H1 (cell line): ENCODE results near the gene TAGLN2. TPM values are rescaled to one million over a fixed set of nuclear protein-coding genes. Genes with fewer than 3 reads are reported as not detected.

Experiments used
- CTCF ChIA-PET: fragments of 300-600 bp; sonication (Branson Sonifier 250); formaldehyde crosslinking; loops from one replicate; lab custom pipeline; 2021; ENCODE audit not compliant: partially characterized antibody; lab: Charles Lee
- POLR2A ChIA-PET: fragments of 300-600 bp; sonication (Branson Sonifier 250); formaldehyde crosslinking; loops from one replicate; lab custom pipeline; 2021; ENCODE audit warnings: inconsistent platforms; ENCODE audit not compliant: partially characterized antibody; lab: Charles Lee
- DNase-seq, 2 experiments: peaks; one replicate each; pipeline versions ENCODE4 v3.0.0 to v3.0.0-alpha.2; 2010 to 2022; ENCODE audit warnings: low spot score in 2 of 2, low read depth in 1 of 2, mixed read lengths in 1 of 2
- FAIRE-seq: peaks from 2 replicates; lab custom pipeline; 2011; peaks lifted over from hg19 to GRCh38; lab: Jason Lieb, UNC
- H2AFZ ChIP-seq: 2 replicates; pipeline ENCODE4 v1.8.1; 2012; ENCODE audit warnings: low read length, inconsistent platforms
- H2AK5ac ChIP-seq: 2 replicates; pipeline ENCODE4 v1.6.1; 2013; ENCODE audit warnings: low read depth, low read length
- H2BK120ac ChIP-seq: replicated peaks from 2 replicates; pipeline ENCODE3; 2013; ENCODE audit warnings: low read depth, low read length, inconsistent platforms
- H2BK12ac ChIP-seq: 2 replicates; pipeline ENCODE4 v1.6.1; 2013; ENCODE audit warnings: low read depth, low read length
- H2BK15ac ChIP-seq: 2 replicates; pipeline ENCODE4 v1.6.1; 2013; ENCODE audit warnings: low read length
- H2BK20ac ChIP-seq: 2 replicates; pipeline ENCODE4 v1.6.1; 2013; ENCODE audit warnings: low read length
- H2BK5ac ChIP-seq: 2 replicates; pipeline ENCODE4 v1.6.1; 2013; ENCODE audit warnings: low read depth, low read length
- H3K14ac ChIP-seq: 2 replicates; pipeline ENCODE4 v1.6.1; 2013; ENCODE audit warnings: inconsistent platforms; ENCODE audit not compliant: insufficient read length
- H3K18ac ChIP-seq: 2 replicates; pipeline ENCODE4 v1.6.1; 2013; ENCODE audit warnings: low read length; ENCODE audit errors: extremely low read depth
- H3K23ac ChIP-seq: 2 replicates; pipeline ENCODE4 v1.6.1; 2013; ENCODE audit warnings: inconsistent platforms; ENCODE audit not compliant: insufficient read length
- H3K23me2 ChIP-seq: 2 replicates; pipeline ENCODE4 v1.6.1; 2013; ENCODE audit warnings: low read depth, low read length
- H3K27ac ChIP-seq: 2 replicates; pipeline ENCODE4 v1.6.1; 2011; ENCODE audit warnings: low read depth, low read length, inconsistent platforms
- H3K27me3 ChIP-seq, 4 experiments: replicated peaks in 1 of 4; 1 replicate in 1 of 4; 2 replicates in 3 of 4; pipeline versions ENCODE4 v1.6.1 to v1.8.1; 2011 to 2013; ENCODE audit warnings: low read length in 3 of 4, mild to moderate bottlenecking in 3 of 4, inconsistent platforms in 2 of 4, mixed read lengths in 2 of 4, moderate library complexity in 1 of 4; ENCODE audit not compliant: control insufficient read depth in 3 of 4, insufficient read depth in 3 of 4; ENCODE audit errors: extremely low read depth in 1 of 4
- H3K36me3 ChIP-seq, 4 experiments: 2 replicates each; pipeline versions ENCODE4 v1.6.1 to v1.8.1; 2011 to 2013; ENCODE audit warnings: mild to moderate bottlenecking in 4 of 4, low read length in 3 of 4, moderate library complexity in 2 of 4, control low read depth in 1 of 4, inconsistent platforms in 1 of 4; ENCODE audit not compliant: insufficient read depth in 4 of 4, control insufficient read depth in 2 of 4
- H3K4ac ChIP-seq: replicated peaks from 2 replicates; pipeline ENCODE3; 2013; ENCODE audit warnings: low read length, low read depth, mixed read lengths, inconsistent platforms; ENCODE audit not compliant: insufficient read length
- H3K4me1 ChIP-seq, 4 experiments: replicated peaks in 1 of 4; 1 replicate in 1 of 4; 2 replicates in 3 of 4; pipeline versions ENCODE4 v1.6.1 to v1.8.1; 2011 to 2013; ENCODE audit warnings: low read length in 3 of 4, inconsistent platforms in 2 of 4, mixed read lengths in 1 of 4; ENCODE audit not compliant: insufficient read depth in 4 of 4, control insufficient read depth in 3 of 4
- H3K4me2 ChIP-seq, 2 experiments: 2 replicates each; pipeline versions ENCODE4 v1.6.1 to v1.8.1; 2011 to 2013; ENCODE audit warnings: low read depth in 2 of 2, low read length in 2 of 2, control low read depth in 1 of 2, inconsistent platforms in 1 of 2, mild to moderate bottlenecking in 1 of 2; ENCODE audit not compliant: insufficient read depth in 1 of 2
- H3K4me3 ChIP-seq, 4 experiments: fragments of 200-600, 300-600 bp in 1 of 4; sonication (generic), shearing (Covaris generic), sonication (Bioruptor Twin) in 1 of 4; 2 replicates each; pipeline versions ENCODE4 v1.5.1 to v1.8.1; 2011 to 2016; ENCODE audit warnings: low read length in 4 of 4, low read depth in 3 of 4, control low read depth in 2 of 4, inconsistent platforms in 2 of 4, mild to moderate bottlenecking in 2 of 4, mixed read lengths in 1 of 4, moderate library complexity in 1 of 4; ENCODE audit not compliant: insufficient read depth in 2 of 4; ENCODE audit errors: extremely low read depth in 1 of 4
- H3K56ac ChIP-seq: replicated peaks from 2 replicates; pipeline ENCODE3; 2013; ENCODE audit warnings: low read depth, mild to moderate bottlenecking, mixed read lengths, low read length, inconsistent platforms; ENCODE audit not compliant: insufficient read length
- H3K79me1 ChIP-seq: 2 replicates; pipeline ENCODE4 v1.6.1; 2013; ENCODE audit warnings: low read depth, low read length, control low read depth
- H3K79me2 ChIP-seq, 2 experiments: 2 replicates each; pipeline versions ENCODE4 v1.6.1 to v1.8.1; 2012 to 2013; ENCODE audit warnings: low read length in 2 of 2, mild to moderate bottlenecking in 2 of 2, inconsistent platforms in 1 of 2; ENCODE audit not compliant: insufficient read depth in 2 of 2, control insufficient read depth in 1 of 2
- H3K9ac ChIP-seq, 4 experiments: replicated peaks in 1 of 4; 1 replicate in 1 of 4; 2 replicates in 3 of 4; pipeline versions ENCODE4 v1.6.1 to v1.8.1; 2011 to 2013; ENCODE audit warnings: low read depth in 3 of 4, low read length in 3 of 4, control low read depth in 2 of 4, mild to moderate bottlenecking in 2 of 4, moderate library complexity in 2 of 4, inconsistent platforms in 1 of 4; ENCODE audit errors: extremely low read depth in 1 of 4
- H3K9me3 ChIP-seq, 2 experiments: 2 replicates each; pipeline versions ENCODE4 v1.6.1 to v1.8.1; 2012 to 2013; ENCODE audit warnings: mild to moderate bottlenecking in 2 of 2, moderate library complexity in 2 of 2, control low read depth in 1 of 2, inconsistent platforms in 1 of 2, low read depth in 1 of 2, low read length in 1 of 2, mixed read lengths in 1 of 2; ENCODE audit not compliant: insufficient read depth in 2 of 2
- H4K20me1 ChIP-seq, 2 experiments: replicated peaks in 1 of 2; 2 replicates each; pipeline versions ENCODE3 to v1.8.1; 2011 to 2013; ENCODE audit warnings: inconsistent platforms in 2 of 2, low read length in 2 of 2, mild to moderate bottlenecking in 1 of 2; ENCODE audit not compliant: insufficient read depth in 2 of 2, control insufficient read depth in 1 of 2
- H4K5ac ChIP-seq: 2 replicates; pipeline ENCODE4 v1.6.1; 2013; ENCODE audit warnings: low read length, low read depth, mixed read lengths, inconsistent platforms; ENCODE audit not compliant: insufficient read length
- H4K8ac ChIP-seq: 2 replicates; pipeline ENCODE4 v1.8.0; 2013; ENCODE audit warnings: mild to moderate bottlenecking, moderate library complexity, low read length, inconsistent platforms; ENCODE audit not compliant: insufficient read depth; ENCODE audit errors: extremely low read depth
- H4K91ac ChIP-seq: replicated peaks from 2 replicates; pipeline ENCODE3; 2013; ENCODE audit warnings: low read length, mixed read lengths, inconsistent platforms; ENCODE audit not compliant: insufficient read length
- PHF8 ChIP-seq: fragments of 200-600 bp; sonication (generic); conservative IDR thresholded peaks from 2 replicates; pipeline ENCODE4 v1.7.1; 2012; ENCODE audit warnings: low read depth, mild to moderate bottlenecking, inconsistent platforms, low read length, moderate library complexity
- WGBS, 2 experiments: shearing (Covaris generic) in 1 of 2; methylation state at CpG; one replicate each; pipeline versions ENCODE4 v1.1.6 to v1.1.7; 2013 to 2015; ENCODE audit warnings: low lambda C conversion rate in 2 of 2, mixed read lengths in 2 of 2, inconsistent platforms in 1 of 2, low coverage in 1 of 2, missing lambda C conversion rate in 1 of 2; ENCODE audit not compliant: insufficient replicate concordance in 2 of 2, insufficient coverage in 1 of 2, insufficient read length in 1 of 2; ENCODE audit errors: extremely low coverage in 1 of 2, missing lambda C conversion rate in 1 of 2; 5-methylcytosine and 5-hydroxymethylcytosine counted together
- polyA plus RNA-seq, 7 experiments: library from polyadenylated mRNA; depleted of rRNA in 3 of 7; stranded (reverse) in 5 of 7; unstranded in 2 of 7; fragments of >200 nt in 5 of 7; fragments of 200-250 nt in 2 of 7; gene quantifications; 1 replicate in 5 of 7; 2 replicates in 1 of 7; 4 replicates in 1 of 7; pipeline versions ENCODE4 v1.2.1 to v1.2.3, GENCODE V29; 2011 to 2013; ENCODE audit warnings: missing spikeins in 2 of 7, mixed read lengths in 2 of 7
- total RNA-seq: library from RNA; stranded (reverse); fragmentation: NEBNext Ultra II Directional; extraction: Animal tissue kit (Norgen Biotek cat#: 25700); gene quantifications from 2 replicates; pipeline ENCODE4 v1.2.1, GENCODE V29; 2021
- TF ChIP-seq, protein P1 (sequence below): IDR thresholded peaks from 2 replicates; pipeline ENCODE4 v1.6.1; 2012; ENCODE audit warnings: inconsistent platforms

TAGLN2 gene
- total and polyA plus RNA-seq, 2 of the 8 experiments (the other 6 are each of a cell fraction or from before 2014, with no cell fraction given), result 93.0 to 114 TPM

GRCh38 chr1:159929155-159930051 is 4.1 kb upstream of the TAGLN2 start:
- Histone ChIP-seq H2AFZ (no peak overlapping the region), H2BK15ac (no peak overlapping the region), H4K91ac (no peak overlapping the region), H2BK5ac (0 out of 2 replicates have a peak overlapping the region, but pooled peaks have one; percentile 71), H3K79me2 (no peaks in the 10 kb centered on the region), H3K4me2 (no peak overlapping the region), H3K4me3 (no peak overlapping the region), H3K23me2 (peaks cover 11% of the 10 kb centered on the region; the same call in 1 of the 2 replicates), H3K79me1 (no peaks in the 10 kb centered on the region), H4K5ac (no peak overlapping the region), H3K27me3 (peaks cover 0 to 9% (median 6%) of the 10 kb centered on the region in 4 experiments; a peak in 5 of 7 replicates), H2BK120ac (no peak overlapping the region), H3K4me1 (peaks cover 0 to 4% (median 2%) of the 10 kb centered on the region in 4 experiments; a peak in 6 of 7 replicates), H3K36me3 (peaks cover 3 to 28% (median 12%) of the 10 kb centered on the region in 4 experiments; a peak in 6 of 8 replicates), H3K23ac (no peak overlapping the region), H4K8ac (peak overlapping the region; percentile 8; the same call in 1 of the 2 replicates), H3K9me3 (no peaks in the 10 kb centered on the region), H2BK12ac (no peak overlapping the region; the same call in 1 of the 2 replicates), H3K56ac (no peak overlapping the region), H3K18ac (no peak overlapping the region; the same call in 1 of the 2 replicates), H2BK20ac (no peak overlapping the region), H3K14ac (no peak overlapping the region), H4K20me1 (peaks cover 0 to 3% of the 10 kb centered on the region in 2 experiments), H3K27ac (no peak overlapping the region), H3K4ac (no peak overlapping the region), H2AK5ac (no peak overlapping the region), H3K9ac (no peak overlapping the region)
- no peak for TF ChIP-seq PHF8
- TF ChIP-seq, protein P1, sequence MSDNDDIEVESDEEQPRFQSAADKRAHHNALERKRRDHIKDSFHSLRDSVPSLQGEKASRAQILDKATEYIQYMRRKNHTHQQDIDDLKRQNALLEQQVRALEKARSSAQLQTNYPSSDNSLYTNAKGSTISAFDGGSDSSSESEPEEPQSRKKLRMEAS, result 0 out of 2 replicates have a peak, but pooled peaks have one; percentile 7
- POLR2A ChIA-PET, result interaction anchor here (0.6 to 1.7 kb wide), 7 partner anchors 10 to 97 kb away, joined by 3 to 9 read pairs (median 3); partner anchors contain the start of gene IGSF9
- 87% methylated on average over 45 of the region's 48 CpGs; no CpG with 5 or more reads in 1 of the 2 experiments for WGBS, 2 experiments
- CTCF ChIA-PET, result interaction anchor here (0.7 to 35.5 kb wide), 14 partner anchors 8 to 716 kb away, joined by 3 to 696 read pairs (median 4); no protein-coding TSS in a partner anchor
- no peak for FAIRE-seq
- DNase-seq, result peak in 1 of 2 experiments; percentile 74
